ENCODE results near the gene MBTPS1.

The MBTPS1 gene

GRCh38 chr16:84080378-84080777, 36.4 kb downstream of the MBTPS1 start:
- in situ Hi-C loops (cut with MboI; ENCODE audit: low sequenced_read_pairs) = no loop called here

GRCh38 chr16:84079664-84080063, 37.1 kb downstream of the MBTPS1 start:
- in situ Hi-C loops (cut with MboI; ENCODE audit: low sequenced_read_pairs) = no loop called here

DNA sequence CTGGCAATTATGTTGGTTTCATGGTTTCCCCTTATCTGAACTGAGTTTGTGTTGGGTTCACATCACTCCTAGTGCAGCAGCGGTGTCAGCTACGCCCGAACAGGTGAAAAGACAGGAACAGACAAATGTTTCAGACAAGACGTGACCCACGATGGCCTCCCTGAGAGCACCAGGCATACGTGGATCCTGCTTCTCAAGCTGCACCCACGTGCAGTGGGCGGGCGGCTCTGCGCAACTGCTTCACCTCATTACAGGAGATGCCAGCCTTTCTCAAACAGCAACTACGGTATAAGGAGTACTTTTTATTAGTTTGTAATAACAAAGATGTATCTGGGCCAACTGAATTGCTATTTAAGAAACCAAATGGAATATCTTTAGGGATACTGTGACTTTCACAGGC, 41.4 kb downstream of the MBTPS1 start:
- in situ Hi-C loops (cut with MboI; ENCODE audit: low sequenced_read_pairs) = no loop called here

- in situ Hi-C loops (cut with MboI; ENCODE audit: low sequenced_read_pairs) = no loop called here
Observed at GRCh38 chr16:84074721-84075120, 42.0 kb downstream of the MBTPS1 start.

- in situ Hi-C loops (cut with MboI; ENCODE audit: low sequenced_read_pairs) = no loop called here
Observed at GRCh38 chr16:84072014-84072413, 44.7 kb downstream of the MBTPS1 start.

- in situ Hi-C loops (cut with MboI; ENCODE audit: low sequenced_read_pairs) = no loop called here
Observed at GRCh38 chr16:84071121-84071520, 45.6 kb downstream of the MBTPS1 start.

- in situ Hi-C loops (cut with MboI; ENCODE audit: low sequenced_read_pairs) = loop anchor here (10.0 kb wide), 1 partner anchor 95 kb away; no protein-coding TSS in a partner anchor
Observed at GRCh38 chr16:84069540-84069939, 47.2 kb downstream of the MBTPS1 start.

DNA sequence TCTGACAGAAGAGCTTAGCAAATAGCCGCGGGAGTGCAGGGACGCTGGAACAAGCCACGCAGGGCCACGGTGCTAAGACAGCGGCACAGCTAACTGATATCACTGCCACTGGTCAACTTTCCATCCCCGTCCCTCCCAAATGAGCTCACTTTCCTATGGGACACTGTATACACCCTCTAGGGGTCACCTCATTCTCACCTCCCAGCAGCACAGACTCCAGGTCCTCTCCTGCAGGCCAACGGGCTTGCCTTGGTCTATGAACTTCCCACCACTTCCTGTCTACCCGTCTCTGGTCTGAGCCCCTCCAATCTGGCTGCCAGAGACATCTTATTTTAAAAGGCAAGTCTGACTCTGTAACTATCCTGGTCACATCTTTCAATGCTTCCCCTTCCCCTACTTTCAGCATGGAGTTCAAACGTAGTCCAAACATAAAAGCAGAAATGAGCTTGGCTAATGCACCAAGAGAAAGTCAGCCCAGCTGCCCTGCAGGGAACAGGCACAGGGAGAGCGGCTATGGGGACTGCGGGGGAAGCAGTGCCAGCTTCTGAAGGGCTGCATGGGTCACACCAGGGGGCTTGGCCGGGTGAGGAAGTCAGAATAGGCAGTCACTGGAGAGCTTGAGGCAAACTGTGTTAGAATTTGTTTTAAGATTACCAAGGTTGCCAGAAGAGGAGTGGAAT, 47.8 kb downstream of the MBTPS1 start:
- in situ Hi-C loops (cut with MboI; ENCODE audit: low sequenced_read_pairs) = loop anchor here (10.0 kb wide), 1 partner anchor 94 kb away; no protein-coding TSS in a partner anchor

DNA sequence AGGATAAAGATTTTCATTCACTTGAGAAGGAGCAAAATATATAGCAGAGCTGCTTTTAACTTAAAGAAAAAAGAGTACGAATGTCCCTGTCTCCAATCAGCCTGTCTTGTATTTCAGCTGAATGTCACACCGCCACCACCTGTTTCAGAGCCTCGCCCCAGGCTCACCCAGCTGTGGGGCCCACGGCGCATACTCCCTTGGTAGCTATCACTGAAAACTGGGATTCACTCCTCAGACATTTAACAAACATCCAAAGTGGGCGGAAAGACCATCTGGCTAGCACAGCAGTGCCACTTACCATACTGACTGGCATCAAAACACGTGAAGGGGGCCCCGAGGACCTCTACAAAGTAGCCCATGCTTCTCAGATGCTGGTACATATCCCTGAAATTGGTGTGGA, 48.7 kb downstream of the MBTPS1 start:
- in situ Hi-C loops (cut with MboI; ENCODE audit: low sequenced_read_pairs) = loop anchor here (10.0 kb wide), 1 partner anchor 93 kb away; no protein-coding TSS in a partner anchor

DNA sequence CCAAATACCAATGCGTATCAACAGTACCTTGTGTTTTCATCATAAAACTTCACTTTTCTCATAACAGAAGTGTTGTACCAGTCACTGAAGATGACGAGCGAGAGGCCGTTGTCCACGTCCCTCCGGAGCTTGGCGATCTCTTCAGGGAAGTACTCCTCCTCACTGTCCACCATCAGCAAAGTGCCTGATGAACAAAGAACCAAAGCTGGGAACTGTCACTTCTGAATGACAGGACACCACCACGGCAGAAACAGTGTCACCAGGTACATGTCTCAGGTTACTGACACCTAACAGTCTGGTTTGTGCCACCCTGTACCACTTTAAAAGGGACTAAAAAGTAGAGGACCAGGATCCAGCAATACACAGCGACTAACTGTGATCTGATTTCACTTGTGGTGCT, 49.1 kb downstream of the MBTPS1 start:
- in situ Hi-C loops (cut with MboI; ENCODE audit: low sequenced_read_pairs) = loop anchor here (10.0 kb wide), 1 partner anchor 93 kb away; no protein-coding TSS in a partner anchor

- in situ Hi-C loops (cut with MboI; ENCODE audit: low sequenced_read_pairs) = loop anchor here (10.0 kb wide), 1 partner anchor 91 kb away; no protein-coding TSS in a partner anchor
Observed at GRCh38 chr16:84065536-84066132, 51.1 kb downstream of the MBTPS1 start.

- in situ Hi-C loops (cut with MboI; ENCODE audit: low sequenced_read_pairs) = loop anchor here (10.0 kb wide), 1 partner anchor 89 kb away; no protein-coding TSS in a partner anchor
Observed at GRCh38 chr16:84063980-84064379, 52.8 kb downstream of the MBTPS1 start.

DNA sequence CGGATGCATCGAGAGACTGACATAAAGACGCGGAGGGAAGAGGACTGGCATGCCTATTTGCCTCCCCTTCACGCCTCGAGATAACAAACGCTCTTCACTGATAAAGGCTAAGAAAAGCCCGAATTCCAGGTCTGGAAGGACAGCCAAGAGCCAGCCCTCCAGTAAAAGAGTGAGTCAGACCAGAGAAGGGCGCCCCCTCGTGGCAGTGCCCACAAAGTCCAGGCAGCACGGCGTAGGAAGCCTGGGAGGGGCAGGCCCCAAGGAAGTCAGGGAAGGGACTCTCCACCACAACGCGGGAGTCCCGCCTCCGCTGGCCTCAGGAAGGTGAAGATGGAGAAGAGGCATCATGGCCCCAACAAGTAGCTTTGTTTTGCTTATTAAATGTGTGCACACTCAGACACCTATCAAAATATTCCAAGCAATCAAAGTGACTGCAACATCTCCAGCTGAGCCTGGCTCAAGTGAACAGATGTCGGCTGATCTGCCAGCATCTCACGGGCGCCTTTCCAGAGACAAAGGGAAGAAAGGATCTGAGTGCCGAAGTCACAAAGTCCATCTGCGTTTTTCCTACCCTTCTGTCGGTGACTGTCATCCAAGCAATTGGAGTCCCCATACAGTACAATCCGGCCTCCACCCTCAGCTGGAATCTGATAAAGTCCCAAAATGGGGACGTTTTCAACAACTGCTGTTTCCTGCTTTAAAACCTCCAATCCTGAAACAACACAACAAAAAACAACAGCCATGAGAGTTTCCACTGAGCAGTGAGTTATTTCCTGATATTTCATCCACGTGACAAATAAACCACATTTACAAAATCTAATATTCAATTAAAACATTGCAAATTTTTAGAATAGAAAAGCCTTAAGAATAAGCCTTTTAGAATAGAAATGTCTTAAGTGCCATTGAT, 53.8 kb downstream of the MBTPS1 start:
- in situ Hi-C loops (cut with MboI; ENCODE audit: low sequenced_read_pairs) = loop anchor here (10.0 kb wide), 1 partner anchor 88 kb away; no protein-coding TSS in a partner anchor

GRCh38 chr16:84061236-84061819, 55.4 kb downstream of the MBTPS1 start:
- in situ Hi-C loops (cut with MboI; ENCODE audit: low sequenced_read_pairs) = loop anchor here (10.0 kb wide), 1 partner anchor 87 kb away; no protein-coding TSS in a partner anchor

GRCh38 chr16:84059946-84060901, 56.5 kb downstream of the MBTPS1 start:
- in situ Hi-C loops (cut with MboI; ENCODE audit: low sequenced_read_pairs) = loop anchor here (10.0 kb wide), 1 partner anchor 85 kb away; no protein-coding TSS in a partner anchor

- in situ Hi-C loops (cut with MboI; ENCODE audit: low sequenced_read_pairs) = no loop called here
Observed at GRCh38 chr16:84059111-84059510, 57.6 kb downstream of the MBTPS1 start.

DNA sequence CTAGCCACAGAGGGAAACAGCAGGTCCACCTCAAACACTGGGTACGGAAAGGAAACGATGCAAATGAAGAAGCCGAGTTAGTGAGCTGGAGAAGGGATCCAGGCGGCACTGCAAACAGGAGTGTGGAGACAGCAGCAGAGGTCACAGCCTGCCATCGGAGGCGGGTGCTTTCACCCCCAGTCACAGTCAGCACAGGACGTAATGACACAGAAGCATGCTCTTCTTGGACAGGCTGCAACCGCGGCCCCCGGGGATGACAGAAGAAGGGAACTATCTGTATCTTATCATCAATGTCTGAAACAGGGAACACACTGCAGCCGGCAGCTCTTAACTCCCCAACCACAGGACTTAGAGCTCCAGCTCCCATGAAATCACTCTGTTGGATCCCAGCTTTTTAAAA, 58.1 kb downstream of the MBTPS1 start:
- in situ Hi-C loops (cut with MboI; ENCODE audit: low sequenced_read_pairs) = no loop called here

GRCh38 chr16:84058211-84058610, 58.5 kb downstream of the MBTPS1 start:
- in situ Hi-C loops (cut with MboI; ENCODE audit: low sequenced_read_pairs) = no loop called here

- in situ Hi-C loops (cut with MboI; ENCODE audit: low sequenced_read_pairs) = no loop called here
Observed at GRCh38 chr16:84056933-84057332, 59.8 kb downstream of the MBTPS1 start.
